Stimulated activated CD8-positive, alpha-beta memory T cell treated with anti-CD3 and anti-CD28 coated beads, Interleukin-15, amount 100 ng/mL, for 48 hours (primary cell): ENCODE measurements around the gene TMIGD1.

ENCODE experiments used
- DNase-seq, 2 donors: peaks; one replicate each; pipeline ENCODE4 v3.0.0-alpha.2; 2020; ENCODE audit warnings: low read depth in 2 of 2

The TMIGD1 gene

GRCh38 chr17:30290077-30290476 is 43.8 kb downstream of the TMIGD1 start:
- no peak for DNase-seq

GRCh38 chr17:30279156-30279555 is 54.7 kb downstream of the TMIGD1 start:
- DNase-seq = no peak

- no peak for DNase-seq
Measured at GRCh38 chr17:30278032-30278431, 55.8 kb downstream of the TMIGD1 start.

- no peak for DNase-seq
Measured at GRCh38 chr17:30275911-30276310, 57.9 kb downstream of the TMIGD1 start.

- no peak for DNase-seq
Measured at GRCh38 chr17:30274887-30275286, 59.0 kb downstream of the TMIGD1 start.

- DNase-seq = no peak
Measured at GRCh38 chr17:30273373-30273772, 60.5 kb downstream of the TMIGD1 start.

GRCh38 chr17:30271102-30271501 is 62.8 kb downstream of the TMIGD1 start:
- no peak for DNase-seq

GRCh38 chr17:30267625-30268024 is 66.2 kb downstream of the TMIGD1 start:
- DNase-seq = no peak
